ENCODE measurements around the gene PPP1R2B.

Gene PPP1R2B

GRCh38 chr5:156871212-156871611, 21.1 kb downstream of the PPP1R2B start:
- no peak for DNase-seq (ENCODE audit: insufficient read length, low spot score)
- no peak for FAIRE-seq

GRCh38 chr5:156879665-156880285, 29.7 kb downstream of the PPP1R2B start:
- FAIRE-seq = no peak
- no peak for DNase-seq (ENCODE audit: insufficient read length, low spot score)

- no peak for FAIRE-seq
Measured at GRCh38 chr5:156883316-156883875, 33.3 kb downstream of the PPP1R2B start.

GRCh38 chr5:156888520-156888919, 38.4 kb downstream of the PPP1R2B start:
- DNase-seq (ENCODE audit: insufficient read length, low spot score) (no peak), FAIRE-seq (no peak)

More at GRCh38 chr5:156883316-156883875, 33.3 kb downstream of the PPP1R2B start:
- DNase-seq (ENCODE audit: insufficient read length, low spot score) = no peak

GRCh38 chr5:156892223-156892622, 42.1 kb downstream of the PPP1R2B start:
- no peak for DNase-seq (ENCODE audit: insufficient read length, low spot score)
- FAIRE-seq = no peak

- FAIRE-seq = no peak
- no peak for DNase-seq (ENCODE audit: insufficient read length, low spot score)
Measured at GRCh38 chr5:156892864-156893263, 42.8 kb downstream of the PPP1R2B start.

GRCh38 chr5:156893517-156893916, 43.4 kb downstream of the PPP1R2B start:
- FAIRE-seq (no peak), DNase-seq (ENCODE audit: insufficient read length, low spot score) (no peak)

- DNase-seq (ENCODE audit: insufficient read length, low spot score) (no peak), FAIRE-seq (no peak)
Measured at GRCh38 chr5:156896546-156896945, 46.5 kb downstream of the PPP1R2B start.

Measured in HTR-8/SVneo (cell line).